ENCODE measurements around the gene TEX51.

The TEX51 gene

GRCh38 chr2:126946318-126947102 is 47.8 kb downstream of the TEX51 start:
- H3K4me3 ChIP-seq (ENCODE audit: low read length) = no peak overlapping the region
- TF ChIP-seq, protein P1, sequence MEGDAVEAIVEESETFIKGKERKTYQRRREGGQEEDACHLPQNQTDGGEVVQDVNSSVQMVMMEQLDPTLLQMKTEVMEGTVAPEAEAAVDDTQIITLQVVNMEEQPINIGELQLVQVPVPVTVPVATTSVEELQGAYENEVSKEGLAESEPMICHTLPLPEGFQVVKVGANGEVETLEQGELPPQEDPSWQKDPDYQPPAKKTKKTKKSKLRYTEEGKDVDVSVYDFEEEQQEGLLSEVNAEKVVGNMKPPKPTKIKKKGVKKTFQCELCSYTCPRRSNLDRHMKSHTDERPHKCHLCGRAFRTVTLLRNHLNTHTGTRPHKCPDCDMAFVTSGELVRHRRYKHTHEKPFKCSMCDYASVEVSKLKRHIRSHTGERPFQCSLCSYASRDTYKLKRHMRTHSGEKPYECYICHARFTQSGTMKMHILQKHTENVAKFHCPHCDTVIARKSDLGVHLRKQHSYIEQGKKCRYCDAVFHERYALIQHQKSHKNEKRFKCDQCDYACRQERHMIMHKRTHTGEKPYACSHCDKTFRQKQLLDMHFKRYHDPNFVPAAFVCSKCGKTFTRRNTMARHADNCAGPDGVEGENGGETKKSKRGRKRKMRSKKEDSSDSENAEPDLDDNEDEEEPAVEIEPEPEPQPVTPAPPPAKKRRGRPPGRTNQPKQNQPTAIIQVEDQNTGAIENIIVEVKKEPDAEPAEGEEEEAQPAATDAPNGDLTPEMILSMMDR (conservative IDR thresholded peaks at IDR 0.05; ENCODE audit: low read length) = no peak
- no peak for DNase-seq (ENCODE audit: low read depth)

- DNase-seq (ENCODE audit: low read depth) = no peak
- no peak overlapping the region for H3K4me3 ChIP-seq (ENCODE audit: low read length)
- TF ChIP-seq, protein P1 (conservative IDR thresholded peaks at IDR 0.05; ENCODE audit: low read length) = no peak
Measured at GRCh38 chr2:126947103-126947429, 48.4 kb downstream of the TEX51 start.

DNA sequence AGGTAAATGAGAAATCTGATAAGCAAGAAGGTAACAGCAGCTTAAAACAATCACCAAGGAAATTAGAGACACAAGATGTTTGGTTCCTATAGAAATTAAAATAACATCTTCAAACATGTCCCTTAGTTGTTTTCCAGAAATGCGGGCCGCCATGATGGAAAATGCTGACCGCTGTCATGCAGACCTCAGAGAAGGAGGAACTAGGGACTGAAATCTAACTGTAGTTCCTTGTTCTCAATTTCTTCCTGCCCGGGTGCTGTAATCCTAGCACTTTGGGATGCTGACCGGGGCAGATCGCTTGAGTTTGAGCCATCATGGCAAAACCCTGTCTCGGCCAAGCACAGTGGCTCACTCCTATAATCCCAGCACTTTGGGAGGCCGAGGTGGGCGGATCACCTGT is 51.1 kb downstream of the TEX51 start:
- TF ChIP-seq, protein P1 (conservative IDR thresholded peaks at IDR 0.05; ENCODE audit: low read length) = no peak
- DNase-seq (ENCODE audit: low read depth) = no peak
- no peak overlapping the region for H3K4me3 ChIP-seq (ENCODE audit: low read length)

DNA sequence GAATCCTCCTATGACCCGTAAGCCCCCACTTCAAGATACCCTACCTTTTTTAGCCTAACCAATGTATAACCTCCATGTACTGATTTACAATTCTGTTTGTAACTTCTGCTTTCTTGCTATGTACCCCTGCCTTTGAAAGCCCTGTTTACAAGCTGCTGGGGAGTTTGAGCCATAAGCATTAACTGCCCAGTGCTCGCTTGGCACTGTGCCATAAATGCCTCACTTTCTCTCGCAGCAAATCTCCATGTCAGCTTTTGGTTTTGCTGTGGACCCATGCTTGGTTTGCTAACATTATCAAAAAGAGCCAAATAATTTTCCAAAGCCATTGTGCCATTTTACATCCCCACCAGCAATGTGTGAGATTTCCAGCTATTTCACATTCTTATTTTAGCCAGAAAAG is 51.8 kb downstream of the TEX51 start:
- H3K4me3 ChIP-seq (ENCODE audit: low read length) = no peak overlapping the region
- TF ChIP-seq, protein P1 (conservative IDR thresholded peaks at IDR 0.05; ENCODE audit: low read length) = no peak
- no peak for DNase-seq (ENCODE audit: low read depth)

All from AG10803 (cell line).